ENCODE results near the gene TUBGCP6.
A peak's percentile ranks its signal among the peaks of the same experiment; 100 is the strongest.
"Not testable (repeated sequence)": the region's sequence is repeated elsewhere in the genome, so short reads cannot be mapped to it uniquely, and the experiment has no call there.

The TUBGCP6 gene

GRCh38 chr22:50205781-50206569, 38.8 kb downstream of the TUBGCP6 start:
- TF ChIP-seq CTCF (IDR thresholded peaks at IDR 0.05; ENCODE audit: low read depth, low read length, missing control alignments) = no peak
- no peak overlapping the region for H3K4me3 ChIP-seq (replicated peaks; ENCODE audit: low read depth, low read length)
- DNase-seq (ENCODE audit: extremely low read depth, low read depth) = no peak

- not testable (repeated sequence) for DNase-seq (ENCODE audit: extremely low read depth, low read depth); H3K4me3 ChIP-seq (replicated peaks; ENCODE audit: low read depth, low read length)
Observed at GRCh38 chr22:50204998-50205397, 39.8 kb downstream of the TUBGCP6 start.

- H3K4me3 ChIP-seq (replicated peaks; ENCODE audit: low read depth, low read length) = no peak overlapping the region
- no peak for DNase-seq (ENCODE audit: extremely low read depth, low read depth)
- TF ChIP-seq CTCF (IDR thresholded peaks at IDR 0.05; ENCODE audit: low read depth, low read length, missing control alignments) = no peak
Observed at GRCh38 chr22:50204571-50204970, 40.3 kb downstream of the TUBGCP6 start.

GRCh38 chr22:50203288-50203687, 41.5 kb downstream of the TUBGCP6 start:
- TF ChIP-seq CTCF (IDR thresholded peaks at IDR 0.05; ENCODE audit: low read depth, low read length, missing control alignments) = no peak
- no peak for DNase-seq (ENCODE audit: extremely low read depth, low read depth)

GRCh38 chr22:50202130-50202666, 42.6 kb downstream of the TUBGCP6 start:
- no peak for DNase-seq (ENCODE audit: extremely low read depth, low read depth)
- no peak for TF ChIP-seq CTCF (IDR thresholded peaks at IDR 0.05; ENCODE audit: low read depth, low read length, missing control alignments)
- H3K4me3 ChIP-seq (replicated peaks; ENCODE audit: low read depth, low read length) = peak overlapping the region; percentile 65

More at GRCh38 chr22:50203288-50203687, 41.5 kb downstream of the TUBGCP6 start:
- no peak overlapping the region for H3K4me3 ChIP-seq (replicated peaks; ENCODE audit: low read depth, low read length)

GRCh38 chr22:50201191-50202129, 43.4 kb downstream of the TUBGCP6 start:
- TF ChIP-seq CTCF (IDR thresholded peaks at IDR 0.05; ENCODE audit: low read depth, low read length, missing control alignments) = no peak
- DNase-seq (ENCODE audit: extremely low read depth, low read depth) = no peak

More at GRCh38 chr22:50201191-50202129, 43.4 kb downstream of the TUBGCP6 start:
- H3K4me3 ChIP-seq (replicated peaks; ENCODE audit: low read depth, low read length) = peak overlapping the region; percentile 65

Measured in HFF-Myc (cell line).